H9 (cell line): ENCODE results near the gene COL23A1. TPM values are rescaled to one million over a fixed set of nuclear protein-coding genes. Genes with fewer than 3 reads are reported as not detected.
"Not testable (repeated sequence)": the region's sequence is repeated elsewhere in the genome, so short reads cannot be mapped to it uniquely, and the experiment has no call there.

Source experiments
- DNase-seq: peaks from one replicate; pipeline ENCODE4 v3.0.0-alpha.2; 2017
- H2AFZ ChIP-seq: one replicate; pipeline ENCODE4 v1.6.1; 2013; ENCODE audit warnings: mild to moderate bottlenecking, low read length, control low read depth, moderate library complexity
- H2AK5ac ChIP-seq: 2 replicates; pipeline ENCODE4 v1.6.1; 2013; ENCODE audit warnings: low read length, control low read depth, mixed read lengths; ENCODE audit not compliant: insufficient read length
- H2BK120ac ChIP-seq: one replicate; pipeline ENCODE4 v1.6.1; 2013; ENCODE audit warnings: low read depth, mild to moderate bottlenecking, low read length, control low read depth, inconsistent platforms; ENCODE audit not compliant: poor library complexity, severe bottlenecking
- H2BK12ac ChIP-seq: 2 replicates; pipeline ENCODE4 v1.6.1; 2013; ENCODE audit warnings: low read length, control low read depth, mixed read lengths, low read depth; ENCODE audit not compliant: insufficient read length
- H2BK15ac ChIP-seq: 2 replicates; pipeline ENCODE4 v1.6.1; 2013; ENCODE audit warnings: low read depth, low read length, control low read depth
- H2BK20ac ChIP-seq: one replicate; pipeline ENCODE4 v1.6.1; 2013; ENCODE audit warnings: low read depth, mild to moderate bottlenecking, low read length, control low read depth, inconsistent platforms; ENCODE audit not compliant: poor library complexity, severe bottlenecking
- H2BK5ac ChIP-seq: 2 replicates; pipeline ENCODE4 v1.6.1; 2013; ENCODE audit warnings: low read length, control low read depth, mixed read lengths; ENCODE audit not compliant: insufficient read length
- H3K14ac ChIP-seq: 2 replicates; pipeline ENCODE4 v1.6.1; 2013; ENCODE audit warnings: low read length, control low read depth; ENCODE audit not compliant: insufficient read depth
- H3K18ac ChIP-seq: 2 replicates; pipeline ENCODE4 v1.6.1; 2013; ENCODE audit warnings: low read depth, mild to moderate bottlenecking, mixed read lengths, low read length, control low read depth; ENCODE audit not compliant: insufficient read length
- H3K23ac ChIP-seq: 2 replicates; pipeline ENCODE4 v1.6.1; 2013; ENCODE audit warnings: low read length, control low read depth, mixed read lengths, low read depth; ENCODE audit not compliant: insufficient read length
- H3K23me2 ChIP-seq: 2 replicates; pipeline ENCODE4 v1.6.1; 2013; ENCODE audit warnings: low read depth, mild to moderate bottlenecking, mixed read lengths, low read length, control low read depth; ENCODE audit not compliant: insufficient read length, poor library complexity, severe bottlenecking
- H3K27ac ChIP-seq: 2 replicates; pipeline ENCODE4 v1.5.1; 2013; ENCODE audit warnings: low read length, control low read depth, mixed read lengths, low read depth; ENCODE audit not compliant: insufficient read length
- H3K27me3 ChIP-seq: 2 replicates; pipeline ENCODE4 v1.6.1; 2013; ENCODE audit warnings: low read length, control low read depth, inconsistent platforms; ENCODE audit not compliant: insufficient read depth
- H3K4ac ChIP-seq: 2 replicates; pipeline ENCODE4 v1.6.1; 2013; ENCODE audit warnings: low read depth, mild to moderate bottlenecking, control low read depth, inconsistent platforms, low read length, moderate library complexity
- H3K4me1 ChIP-seq: 2 replicates; pipeline ENCODE4 v1.6.1; 2013; ENCODE audit warnings: low read length, control low read depth, inconsistent platforms; ENCODE audit not compliant: insufficient read depth
- H3K4me2 ChIP-seq: 2 replicates; pipeline ENCODE4 v1.6.1; 2013; ENCODE audit warnings: low read length, control low read depth, mixed read lengths; ENCODE audit not compliant: insufficient read length, insufficient read depth
- H3K56ac ChIP-seq: 2 replicates; pipeline ENCODE4 v1.6.1; 2013; ENCODE audit warnings: low read depth, mild to moderate bottlenecking, mixed read lengths, low read length, control low read depth; ENCODE audit not compliant: insufficient read length
- H3K79me1 ChIP-seq: 2 replicates; pipeline ENCODE4 v1.6.1; 2013; ENCODE audit warnings: low read depth, mild to moderate bottlenecking, moderate library complexity, low read length, control low read depth, inconsistent platforms; ENCODE audit not compliant: insufficient read depth, poor library complexity, severe bottlenecking
- H3K79me2 ChIP-seq: 2 replicates; pipeline ENCODE4 v1.6.1; 2013; ENCODE audit warnings: low read length, control low read depth, inconsistent platforms; ENCODE audit not compliant: insufficient read depth
- H3K9ac ChIP-seq: 2 replicates; pipeline ENCODE4 v1.6.1; 2013; ENCODE audit warnings: low read length, control low read depth, mixed read lengths; ENCODE audit not compliant: insufficient read length; ENCODE audit errors: extremely low read depth
- H3K9me3 ChIP-seq: one replicate; pipeline ENCODE4 v1.6.1; 2013; ENCODE audit warnings: low read depth, low read length, inconsistent platforms; ENCODE audit not compliant: control insufficient read depth
- H3T11ph ChIP-seq: one replicate; pipeline ENCODE4 v1.6.1; 2013; ENCODE audit warnings: mild to moderate bottlenecking, low read length, control low read depth, inconsistent platforms
- H4K20me1 ChIP-seq: one replicate; pipeline ENCODE4 v1.6.1; 2013; ENCODE audit not compliant: control insufficient read depth, insufficient read length, insufficient read depth
- H4K5ac ChIP-seq: 2 replicates; pipeline ENCODE4 v1.6.1; 2013; ENCODE audit warnings: low read depth, mild to moderate bottlenecking, mixed read lengths, low read length, control low read depth; ENCODE audit not compliant: insufficient read length
- H4K8ac ChIP-seq: replicated peaks from 2 replicates; pipeline ENCODE4 v1.6.1; 2013; ENCODE audit warnings: low read length, control low read depth, mixed read lengths, low read depth; ENCODE audit not compliant: insufficient read length
- H4K91ac ChIP-seq: 2 replicates; pipeline ENCODE4 v1.6.1; 2013; ENCODE audit warnings: low read depth, mild to moderate bottlenecking, moderate library complexity, mixed read lengths, low read length, control low read depth; ENCODE audit not compliant: insufficient read length
- H3K27ac Mint-ChIP-seq, 3 experiments: 2 replicates in 2 of 3; 3 replicates in 1 of 3; pipeline ENCODE4 v1.8.0; 2020 to 2021; ENCODE audit warnings: mixed read lengths in 3 of 3, mild to moderate bottlenecking in 1 of 3, moderate library complexity in 1 of 3
- H3K27me3 Mint-ChIP-seq: 2 replicates; pipeline ENCODE4 v1.8.0; 2021; ENCODE audit warnings: low read depth, mild to moderate bottlenecking, moderate library complexity, mixed read lengths
- H3K36me3 Mint-ChIP-seq, 3 experiments: 2 replicates in 2 of 3; 3 replicates in 1 of 3; pipeline ENCODE4 v1.8.0; 2020 to 2021; ENCODE audit warnings: low read depth in 3 of 3, mixed read lengths in 3 of 3; ENCODE audit not compliant: insufficient read depth in 1 of 3
- H3K4me1 Mint-ChIP-seq, 2 experiments: 2 replicates each; pipeline ENCODE4 v1.8.0; 2020; ENCODE audit warnings: mixed read lengths in 2 of 2
- H3K4me3 Mint-ChIP-seq, 2 experiments: 2 replicates in 1 of 2; 3 replicates in 1 of 2; pipeline ENCODE4 v1.8.0; 2020 to 2021; ENCODE audit warnings: mild to moderate bottlenecking in 2 of 2, mixed read lengths in 2 of 2, moderate library complexity in 1 of 2
- H3K9me3 Mint-ChIP-seq, 2 experiments: 2 replicates in 1 of 2; 3 replicates in 1 of 2; pipeline ENCODE4 v1.8.0; 2020; ENCODE audit warnings: mild to moderate bottlenecking in 2 of 2, mixed read lengths in 2 of 2, moderate library complexity in 1 of 2
- WGBS: extraction: QIAGEN DNeasy Blood & Tissue Kit; methylation state at CpG from one replicate; pipeline ENCODE4 v1.1.7; 2013; ENCODE audit warnings: missing lambda C conversion rate, low lambda C conversion rate, mixed read lengths; ENCODE audit not compliant: insufficient read length; ENCODE audit errors: extremely low coverage; 5-methylcytosine and 5-hydroxymethylcytosine counted together
- total RNA-seq: library from RNA; stranded (reverse); gene quantifications from 2 replicates; pipeline ENCODE4 v1.2.1, GENCODE V29; 2021
- TF ChIP-seq, protein P1 (sequence below): fragments of 200-600 bp; sonication (generic); conservative IDR thresholded peaks from 3 replicates; pipeline ENCODE4 v1.8.0; 2021; ENCODE audit warnings: antibody characterized with exemption, mild to moderate bottlenecking

COL23A1 gene
- total RNA-seq, 1 experiment from 2014 or later, result 2.6 TPM

DNA sequence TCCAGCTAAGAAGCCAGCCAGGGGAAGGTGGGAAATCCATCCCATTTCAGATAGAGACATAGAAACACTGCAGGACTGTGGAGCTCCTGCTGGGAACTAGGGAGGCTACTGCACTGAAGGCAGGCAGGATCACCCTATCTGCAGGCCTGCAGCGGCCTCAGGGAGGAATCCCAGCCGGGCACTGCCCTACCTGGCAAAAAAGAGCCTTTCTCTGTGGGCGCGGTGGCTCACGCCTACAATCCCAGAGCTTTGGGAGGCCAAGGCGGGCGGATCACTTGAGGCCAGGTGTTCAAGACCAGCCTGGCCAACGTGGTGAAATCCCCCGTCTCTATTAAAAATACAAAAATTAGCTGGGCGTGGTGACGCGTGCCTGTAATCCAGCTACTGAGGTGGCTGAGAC is 286.2 kb downstream of the COL23A1 start:
- no peaks in the 10 kb centered on the region for H3K4me1 ChIP-seq
- no peaks in the 10 kb centered on the region for H3K27me3 ChIP-seq
- peak; percentile 17 for DNase-seq
- no peak overlapping the region for H2BK5ac ChIP-seq
- H4K20me1 ChIP-seq, result no peaks in the 10 kb centered on the region
- WGBS, result no CpG with 5 or more reads among the region's 12 CpGs
- no peak overlapping the region for H2AK5ac ChIP-seq
- no peak overlapping the region for H3T11ph ChIP-seq
- H2BK20ac ChIP-seq, result no peak overlapping the region
- no peak overlapping the region for H3K14ac ChIP-seq
- TF ChIP-seq, protein P1, sequence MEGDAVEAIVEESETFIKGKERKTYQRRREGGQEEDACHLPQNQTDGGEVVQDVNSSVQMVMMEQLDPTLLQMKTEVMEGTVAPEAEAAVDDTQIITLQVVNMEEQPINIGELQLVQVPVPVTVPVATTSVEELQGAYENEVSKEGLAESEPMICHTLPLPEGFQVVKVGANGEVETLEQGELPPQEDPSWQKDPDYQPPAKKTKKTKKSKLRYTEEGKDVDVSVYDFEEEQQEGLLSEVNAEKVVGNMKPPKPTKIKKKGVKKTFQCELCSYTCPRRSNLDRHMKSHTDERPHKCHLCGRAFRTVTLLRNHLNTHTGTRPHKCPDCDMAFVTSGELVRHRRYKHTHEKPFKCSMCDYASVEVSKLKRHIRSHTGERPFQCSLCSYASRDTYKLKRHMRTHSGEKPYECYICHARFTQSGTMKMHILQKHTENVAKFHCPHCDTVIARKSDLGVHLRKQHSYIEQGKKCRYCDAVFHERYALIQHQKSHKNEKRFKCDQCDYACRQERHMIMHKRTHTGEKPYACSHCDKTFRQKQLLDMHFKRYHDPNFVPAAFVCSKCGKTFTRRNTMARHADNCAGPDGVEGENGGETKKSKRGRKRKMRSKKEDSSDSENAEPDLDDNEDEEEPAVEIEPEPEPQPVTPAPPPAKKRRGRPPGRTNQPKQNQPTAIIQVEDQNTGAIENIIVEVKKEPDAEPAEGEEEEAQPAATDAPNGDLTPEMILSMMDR, result no peak
- H3K4ac ChIP-seq, result no peak overlapping the region
- no peak overlapping the region for H2BK12ac ChIP-seq
- H3K4me1 Mint-ChIP-seq, result peaks cover 11 to 19% of the 10 kb centered on the region in 2 experiments
- H3K27ac Mint-ChIP-seq, result no peak overlapping the region; a peak in 1 of 7 replicates
- no peak overlapping the region for H4K91ac ChIP-seq
- H2BK15ac ChIP-seq, result no peak overlapping the region
- no peak overlapping the region for H4K8ac ChIP-seq
- no peaks in the 10 kb centered on the region for H3K9me3 ChIP-seq
- no peak overlapping the region for H3K56ac ChIP-seq
- no peak overlapping the region for H2BK120ac ChIP-seq
- H4K5ac ChIP-seq, result no peak overlapping the region
- H3K4me3 Mint-ChIP-seq, result no peak overlapping the region
- H3K23me2 ChIP-seq, result no peaks in the 10 kb centered on the region
- no peak overlapping the region for H3K27ac ChIP-seq
- no peaks in the 10 kb centered on the region for H3K79me2 ChIP-seq
- no peaks in the 10 kb centered on the region for H3K79me1 ChIP-seq
- no peak overlapping the region for H3K4me2 ChIP-seq
- H2AFZ ChIP-seq, result no peak overlapping the region
- no peaks in the 10 kb centered on the region; the same call in 1 of the 2 replicates for H3K27me3 Mint-ChIP-seq
- peaks cover 2 to 3% of the 10 kb centered on the region in 2 experiments; a peak in 2 of 5 replicates for H3K9me3 Mint-ChIP-seq
- no peak overlapping the region for H3K23ac ChIP-seq
- no peak overlapping the region for H3K18ac ChIP-seq
- no peaks in the 10 kb centered on the region; a peak in 1 of 7 replicates for H3K36me3 Mint-ChIP-seq
- no peak overlapping the region for H3K9ac ChIP-seq

DNA sequence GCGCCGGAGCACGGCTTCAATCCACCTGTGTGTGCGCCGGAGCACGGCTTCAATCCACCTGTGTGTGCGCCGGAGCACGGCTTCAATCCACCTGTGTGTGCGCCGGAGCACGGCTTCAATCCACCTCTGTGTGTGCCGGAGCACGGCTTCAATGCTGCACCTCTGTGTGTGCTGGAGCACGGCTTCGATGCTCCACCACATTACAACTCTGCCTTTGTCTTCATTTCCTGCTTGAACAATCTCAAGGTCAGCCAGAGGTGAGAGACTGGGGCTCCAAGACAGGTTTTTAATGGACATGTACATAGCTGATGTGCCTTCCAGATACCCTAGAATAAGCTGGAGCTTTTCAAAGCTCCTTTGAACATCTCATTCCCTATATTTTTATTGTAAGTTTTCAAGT is 287.9 kb downstream of the COL23A1 start:
- not testable (repeated sequence) for H3K18ac ChIP-seq, H3K9ac ChIP-seq, H2BK5ac ChIP-seq, H4K5ac ChIP-seq, H2BK15ac ChIP-seq, H3K27ac Mint-ChIP-seq, H4K91ac ChIP-seq, H3K4me2 ChIP-seq, H3K23me2 ChIP-seq, H3K14ac ChIP-seq, H3K79me2 ChIP-seq, H3K27ac ChIP-seq, H3K27me3 ChIP-seq, H3T11ph ChIP-seq, H3K27me3 Mint-ChIP-seq, H2BK120ac ChIP-seq, H3K79me1 ChIP-seq, DNase-seq, H4K8ac ChIP-seq, H3K9me3 Mint-ChIP-seq, H3K4ac ChIP-seq, H4K20me1 ChIP-seq, H2AK5ac ChIP-seq, H2BK20ac ChIP-seq, H3K23ac ChIP-seq, H2AFZ ChIP-seq, H3K9me3 ChIP-seq, H3K56ac ChIP-seq, H3K4me1 ChIP-seq, H2BK12ac ChIP-seq, H3K4me3 Mint-ChIP-seq, H3K36me3 Mint-ChIP-seq
- H3K4me1 Mint-ChIP-seq, result peaks cover 11 to 15% of the 10 kb centered on the region in 2 experiments
- WGBS, result no CpG with 5 or more reads among the region's 16 CpGs
